HepG2 (cell line): ENCODE results near the gene ABCF1. TPM values are rescaled to one million over a fixed set of nuclear protein-coding genes. Genes with fewer than 3 reads are reported as not detected.
A peak's percentile ranks its signal among the peaks of the same experiment; 100 is the strongest.

Source experiments
- GTF2F1 ChIP-seq: fragments of 150-350 bp; IDR thresholded peaks from 2 replicates; pipeline ENCODE4 v1.6.1; 2014; ENCODE audit warnings: low read length
- GTF3A ChIP-seq: sonication (generic); formaldehyde crosslinking; conservative IDR thresholded peaks from 2 replicates; pipeline ENCODE4 v1.4.0; 2020; ENCODE audit warnings: mild to moderate bottlenecking, missing genetic modification reagents
- HDAC1 ChIP-seq: sonication (generic); formaldehyde crosslinking; IDR thresholded peaks from 2 replicates; pipeline ENCODE4 v1.5.1; 2020; ENCODE audit warnings: mild to moderate bottlenecking, missing genetic modification reagents
- IRX3 ChIP-seq: sonication (generic); formaldehyde crosslinking; IDR thresholded peaks from 2 replicates; pipeline ENCODE4 v1.8.1; 2023; ENCODE audit warnings: mild to moderate bottlenecking, low read depth, missing genetic modification reagents, borderline replicate concordance
- POGZ ChIP-seq: sonication (generic); formaldehyde crosslinking; IDR thresholded peaks from 2 replicates; pipeline ENCODE4 v1.4.0; 2020; ENCODE audit warnings: mild to moderate bottlenecking, missing genetic modification reagents
- RBFOX2 ChIP-seq: fragments of 200-400 bp; formaldehyde crosslinking; IDR thresholded peaks from 2 replicates; pipeline ENCODE4 v1.6.1; 2017; ENCODE audit warnings: low read depth, mild to moderate bottlenecking, low read length
- RNF2 ChIP-seq: fragments of 450-650 bp; conservative IDR thresholded peaks from 2 replicates; pipeline ENCODE4 v1.6.1; 2016; ENCODE audit warnings: low read depth
- SP5 ChIP-seq: IDR thresholded peaks from 2 replicates; pipeline ENCODE4 v1.6.1; 2016; ENCODE audit warnings: low read depth, borderline replicate concordance
- STAG1 ChIP-seq: sonication (generic); formaldehyde crosslinking; IDR thresholded peaks from 2 replicates; pipeline ENCODE4 v1.4.0; 2020; ENCODE audit warnings: missing genetic modification reagents
- ZBTB8A ChIP-seq: sonication (generic); formaldehyde crosslinking; IDR thresholded peaks from 2 replicates; pipeline ENCODE4 v1.4.0; 2020; ENCODE audit warnings: mild to moderate bottlenecking, low read depth, missing genetic modification reagents, borderline replicate concordance
- ZFP36L1 ChIP-seq: sonication (generic); formaldehyde crosslinking; IDR thresholded peaks from 2 replicates; pipeline ENCODE4 v1.8.0; 2022; ENCODE audit warnings: mild to moderate bottlenecking, missing genetic modification reagents, moderate library complexity
- ZNF318 ChIP-seq: sonication (generic); formaldehyde crosslinking; IDR thresholded peaks from 2 replicates; pipeline ENCODE4 v1.4.0; 2020; ENCODE audit warnings: mild to moderate bottlenecking, missing genetic modification reagents
- ZNF570 ChIP-seq: sonication (generic); formaldehyde crosslinking; IDR thresholded peaks from 2 replicates; pipeline ENCODE4 v1.4.0; 2020; ENCODE audit warnings: mild to moderate bottlenecking, missing genetic modification reagents, borderline replicate concordance
- ZNF839 ChIP-seq: sonication (generic); formaldehyde crosslinking; IDR thresholded peaks from 2 replicates; pipeline ENCODE4 v1.4.0; 2020; ENCODE audit warnings: missing genetic modification reagents, mild to moderate bottlenecking, borderline replicate concordance
- polyA plus RNA-seq, 8 experiments: library from polyadenylated mRNA; depleted of rRNA in 3 of 8; stranded (reverse) in 7 of 8; unstranded in 1 of 8; fragments of >200 nt; fragmentation: Illumina TruSeq in 4 of 8; extraction: Trizol in 4 of 8; gene quantifications; 2 replicates each; pipeline versions ENCODE4 v1.2.1 to v1.2.3, GENCODE V29; 2011 to 2016; ENCODE audit warnings: low read depth in 4 of 8, missing spikeins in 1 of 8, mixed read lengths in 1 of 8; ENCODE audit not compliant: insufficient read depth in 1 of 8
- total RNA-seq, 5 experiments: library from RNA; depleted of rRNA; stranded (reverse); fragments of >200 nt; fragmentation: Illumina TruSeq; extraction: Trizol; gene quantifications; 2 replicates each; pipeline ENCODE4 v1.2.3, GENCODE V29; 2016; ENCODE audit warnings: low read depth in 1 of 5
- TF ChIP-seq, protein P1 (sequence below): sonication (generic); formaldehyde crosslinking; IDR thresholded peaks from 2 replicates; pipeline ENCODE4 v1.4.0; 2020; ENCODE audit warnings: missing genetic modification reagents
- TF ChIP-seq, protein P2 (sequence below): sonication (generic); formaldehyde crosslinking; IDR thresholded peaks from 2 replicates; pipeline ENCODE4 v1.9.0; 2021; ENCODE audit warnings: missing genetic modification reagents, borderline replicate concordance

ABCF1 gene
- total and polyA plus RNA-seq, 2 of the 13 experiments (the other 11 are each of a cell fraction or from before 2014, with no cell fraction given) = 25.4 to 98.9 TPM

GRCh38 chr6:30556066-30556905, 15.0 kb upstream of the ABCF1 start, which contains the start of gene GNL1 (continued):
- TF ChIP-seq IRX3 (CRISPR knock-in tag) (peak; percentile 83; the same call in 1 of the 2 replicates), POGZ (CRISPR knock-in tag) (peak; percentile 10; the same call in 1 of the 2 replicates), SP5 (CRISPR knock-in tag) (peak; percentile 46), GTF2F1 (no peak), STAG1 (CRISPR knock-in tag) (no peak), ZNF318 (CRISPR knock-in tag) (no peak), ZBTB8A (CRISPR knock-in tag) (0 out of 2 replicates have a peak, but pooled peaks have one; percentile 60), RBFOX2 (peak; percentile 84), ZFP36L1 (CRISPR knock-in tag) (peak; percentile 95), ZNF839 (CRISPR knock-in tag) (no peak), ZNF570 (CRISPR knock-in tag) (no peak), RNF2 (no peak), HDAC1 (CRISPR knock-in tag) (no peak; the same call in 1 of the 2 replicates), GTF3A (CRISPR knock-in tag) (no peak; the same call in 1 of the 2 replicates)
- TF ChIP-seq, protein P1, sequence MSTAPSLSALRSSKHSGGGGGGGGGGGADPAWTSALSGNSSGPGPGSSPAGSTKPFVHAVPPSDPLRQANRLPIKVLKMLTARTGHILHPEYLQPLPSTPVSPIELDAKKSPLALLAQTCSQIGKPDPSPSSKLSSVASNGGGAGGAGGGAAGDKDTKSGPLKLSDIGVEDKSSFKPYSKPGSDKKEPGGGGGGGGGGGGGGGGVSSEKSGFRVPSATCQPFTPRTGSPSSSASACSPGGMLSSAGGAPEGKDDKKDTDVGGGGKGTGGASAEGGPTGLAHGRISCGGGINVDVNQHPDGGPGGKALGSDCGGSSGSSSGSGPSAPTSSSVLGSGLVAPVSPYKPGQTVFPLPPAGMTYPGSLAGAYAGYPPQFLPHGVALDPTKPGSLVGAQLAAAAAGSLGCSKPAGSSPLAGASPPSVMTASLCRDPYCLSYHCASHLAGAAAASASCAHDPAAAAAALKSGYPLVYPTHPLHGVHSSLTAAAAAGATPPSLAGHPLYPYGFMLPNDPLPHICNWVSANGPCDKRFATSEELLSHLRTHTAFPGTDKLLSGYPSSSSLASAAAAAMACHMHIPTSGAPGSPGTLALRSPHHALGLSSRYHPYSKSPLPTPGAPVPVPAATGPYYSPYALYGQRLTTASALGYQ (CRISPR knock-in tag) = no peak
- TF ChIP-seq, protein P2, sequence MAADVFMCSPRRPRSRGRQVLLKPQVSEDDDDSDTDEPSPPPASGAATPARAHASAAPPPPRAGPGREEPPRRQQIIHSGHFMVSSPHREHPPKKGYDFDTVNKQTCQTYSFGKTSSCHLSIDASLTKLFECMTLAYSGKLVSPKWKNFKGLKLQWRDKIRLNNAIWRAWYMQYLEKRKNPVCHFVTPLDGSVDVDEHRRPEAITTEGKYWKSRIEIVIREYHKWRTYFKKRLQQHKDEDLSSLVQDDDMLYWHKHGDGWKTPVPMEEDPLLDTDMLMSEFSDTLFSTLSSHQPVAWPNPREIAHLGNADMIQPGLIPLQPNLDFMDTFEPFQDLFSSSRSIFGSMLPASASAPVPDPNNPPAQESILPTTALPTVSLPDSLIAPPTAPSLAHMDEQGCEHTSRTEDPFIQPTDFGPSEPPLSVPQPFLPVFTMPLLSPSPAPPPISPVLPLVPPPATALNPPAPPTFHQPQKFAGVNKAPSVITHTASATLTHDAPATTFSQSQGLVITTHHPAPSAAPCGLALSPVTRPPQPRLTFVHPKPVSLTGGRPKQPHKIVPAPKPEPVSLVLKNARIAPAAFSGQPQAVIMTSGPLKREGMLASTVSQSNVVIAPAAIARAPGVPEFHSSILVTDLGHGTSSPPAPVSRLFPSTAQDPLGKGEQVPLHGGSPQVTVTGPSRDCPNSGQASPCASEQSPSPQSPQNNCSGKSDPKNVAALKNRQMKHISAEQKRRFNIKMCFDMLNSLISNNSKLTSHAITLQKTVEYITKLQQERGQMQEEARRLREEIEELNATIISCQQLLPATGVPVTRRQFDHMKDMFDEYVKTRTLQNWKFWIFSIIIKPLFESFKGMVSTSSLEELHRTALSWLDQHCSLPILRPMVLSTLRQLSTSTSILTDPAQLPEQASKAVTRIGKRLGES (CRISPR knock-in tag) = 0 out of 2 replicates have a peak, but pooled peaks have one; percentile 28
